Measurements from ENCODE around the gene PTGDR2. TPM values are rescaled to one million over a fixed set of nuclear protein-coding genes. Genes with fewer than 3 reads are reported as not detected.

The PTGDR2 gene
- total RNA-seq, 1 donor from 2014 or later, result 3.0 TPM

DNA sequence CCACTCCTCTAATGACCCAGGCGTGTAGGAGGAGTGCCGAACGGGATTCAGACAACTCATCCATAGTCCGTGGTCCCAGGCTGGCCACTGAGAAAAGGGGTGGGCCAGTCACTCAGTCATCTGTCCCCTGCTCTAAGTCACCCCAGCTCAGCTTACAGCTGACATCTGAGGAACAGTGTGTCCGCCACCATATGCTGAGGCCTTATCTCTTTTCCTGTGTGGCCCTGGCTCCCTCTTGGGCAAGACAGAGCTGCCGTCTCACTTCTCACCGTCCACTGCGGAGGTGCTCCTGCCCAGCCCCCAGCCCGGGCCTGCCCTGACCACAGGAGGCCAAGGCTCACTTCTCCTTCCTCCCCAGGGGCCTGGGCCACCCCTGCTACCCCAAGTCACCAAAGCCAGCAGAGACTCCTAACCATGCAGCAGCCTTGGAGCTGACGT lies 7.0 kb downstream of the PTGDR2 start:
- intact Hi-C loops (cut with DNase I), result no loop called here
- ATAC-seq (ENCODE audit: poor library complexity) (no peak), DNase-seq (no peak)

GRCh38 chr11:60847896-60848295 lies 7.9 kb downstream of the PTGDR2 start:
- DNase-seq (no peak), ATAC-seq (ENCODE audit: poor library complexity) (no peak)
- intact Hi-C loops (cut with DNase I), result no loop called here

GRCh38 chr11:60847281-60847680 lies 8.5 kb downstream of the PTGDR2 start:
- ATAC-seq (ENCODE audit: poor library complexity), result no peak
- intact Hi-C loops (cut with DNase I), result no loop called here
- no peak for DNase-seq

DNA sequence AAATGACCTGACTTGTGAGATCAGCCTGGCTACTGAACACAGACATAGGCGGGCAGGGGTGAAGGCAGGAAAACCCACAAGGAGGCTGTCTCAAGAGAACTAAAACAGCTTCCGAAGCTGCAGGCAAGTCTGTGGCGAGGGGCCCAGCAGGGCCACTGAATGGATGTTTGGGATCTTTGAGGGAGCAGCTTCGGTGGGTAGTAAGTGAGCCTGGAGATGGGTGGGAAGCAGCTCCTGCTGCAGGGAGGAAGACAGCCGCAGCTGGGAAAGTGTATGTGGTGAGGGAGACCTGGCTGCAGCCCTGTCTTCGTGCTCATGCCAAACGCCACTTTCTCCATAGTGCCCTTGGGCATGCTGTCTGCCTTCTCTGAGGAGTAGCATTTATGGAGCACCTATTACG lies 10.4 kb downstream of the PTGDR2 start:
- intact Hi-C loops (cut with DNase I), result no loop called here
- ATAC-seq (ENCODE audit: poor library complexity), result no peak
- DNase-seq, result no peak

GRCh38 chr11:60844870-60845221 lies 10.9 kb downstream of the PTGDR2 start:
- ATAC-seq (ENCODE audit: poor library complexity) (no peak), DNase-seq (no peak)
- intact Hi-C loops (cut with DNase I), result loop anchor here (5.0 kb wide), 1 partner anchor 32 kb away; no protein-coding TSS in a partner anchor

DNA sequence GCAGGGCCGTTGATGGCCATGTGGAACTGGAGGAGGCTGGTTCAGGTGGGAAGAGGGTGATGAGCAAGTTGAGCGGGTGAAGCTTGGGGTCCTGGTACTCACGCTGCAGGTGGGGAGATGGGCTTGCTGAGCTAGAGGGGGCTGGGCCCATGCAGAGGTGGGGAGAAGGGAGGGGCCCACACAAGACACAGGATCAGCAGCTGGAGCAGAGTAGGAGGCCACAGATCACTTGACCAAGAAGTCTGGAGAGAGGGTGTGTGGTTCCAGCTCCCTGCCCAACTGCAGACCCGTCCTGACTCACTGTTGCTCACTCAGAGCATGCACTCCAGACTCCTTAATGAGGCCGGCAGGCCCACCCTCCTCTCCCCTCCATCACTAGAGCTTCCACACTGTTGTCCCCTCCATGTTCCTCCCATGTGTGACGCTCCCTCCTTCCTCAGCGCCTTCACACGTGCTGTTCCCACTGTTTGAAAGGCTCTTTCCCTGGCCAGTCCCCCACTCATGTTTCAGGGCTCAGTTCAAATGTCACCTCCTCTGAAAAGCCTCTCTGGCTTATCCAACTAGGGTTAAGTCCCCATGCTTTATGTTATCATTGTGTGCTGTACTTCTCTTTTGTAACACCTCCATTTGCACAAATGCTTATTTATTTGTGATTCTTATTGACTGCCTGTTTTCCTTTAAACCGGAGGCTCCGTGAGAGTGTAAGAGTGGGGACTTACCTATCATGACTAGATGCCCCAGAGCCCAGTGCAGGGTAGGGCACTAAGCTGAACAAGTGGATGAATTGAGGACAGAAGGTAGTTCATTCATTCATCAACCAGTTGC lies 11.5 kb downstream of the PTGDR2 start:
- no peak for DNase-seq

DNA sequence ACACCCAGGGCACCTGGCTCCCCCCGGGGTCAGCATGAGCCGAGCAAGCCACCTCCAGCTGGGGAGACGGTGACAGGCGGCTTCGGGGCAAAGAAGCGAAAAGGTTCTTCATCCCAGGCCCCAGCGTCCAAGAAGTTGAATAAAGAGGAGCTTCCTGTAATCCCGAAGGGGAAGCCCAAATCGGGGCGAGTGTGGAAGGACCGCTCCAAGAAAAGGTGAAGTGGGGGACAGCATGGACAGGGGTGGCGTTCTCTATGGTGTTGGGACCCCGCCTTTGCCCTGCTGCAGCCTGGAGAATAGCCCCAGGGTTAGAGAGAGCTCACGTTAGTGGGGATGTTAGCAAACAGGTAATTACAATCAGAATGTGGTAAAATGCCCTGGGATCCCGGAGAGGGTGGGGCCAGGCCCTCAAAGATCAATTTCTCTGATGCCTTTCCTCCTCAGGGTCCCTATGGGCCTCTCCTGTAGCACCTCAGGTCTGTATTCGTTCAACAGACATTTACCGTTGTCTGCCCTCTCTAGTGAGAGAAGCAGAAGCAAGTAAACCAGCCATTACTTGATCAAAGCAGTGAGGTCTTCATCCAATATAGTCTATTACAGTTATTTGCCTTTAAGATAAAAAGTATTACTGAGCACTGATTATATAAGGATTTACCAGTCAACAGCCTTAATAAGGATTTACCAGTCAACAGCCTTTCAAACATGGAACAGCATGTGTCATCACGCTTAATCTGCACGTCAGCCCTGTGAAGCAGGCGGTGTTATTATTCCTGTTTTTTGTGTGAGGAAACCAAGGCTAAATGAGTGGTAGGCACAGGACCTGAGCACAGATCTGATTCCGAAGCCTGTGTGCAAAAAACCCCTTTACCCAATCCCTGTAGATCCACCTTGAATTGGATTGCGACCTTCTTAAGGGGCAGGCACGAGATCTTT lies 12.8 kb downstream of the PTGDR2 start:
- no peak for ATAC-seq (ENCODE audit: poor library complexity)
- intact Hi-C loops (cut with DNase I), result loop anchor here (5.0 kb wide), 1 partner anchor 34 kb away; no protein-coding TSS in a partner anchor
- DNase-seq, result no peak

More for the DNA sequence above, 11.5 kb downstream of the PTGDR2 start:
- ATAC-seq (ENCODE audit: poor library complexity), result no peak
- intact Hi-C loops (cut with DNase I), result loop anchor here (5.0 kb wide), 1 partner anchor 33 kb away; no protein-coding TSS in a partner anchor

DNA sequence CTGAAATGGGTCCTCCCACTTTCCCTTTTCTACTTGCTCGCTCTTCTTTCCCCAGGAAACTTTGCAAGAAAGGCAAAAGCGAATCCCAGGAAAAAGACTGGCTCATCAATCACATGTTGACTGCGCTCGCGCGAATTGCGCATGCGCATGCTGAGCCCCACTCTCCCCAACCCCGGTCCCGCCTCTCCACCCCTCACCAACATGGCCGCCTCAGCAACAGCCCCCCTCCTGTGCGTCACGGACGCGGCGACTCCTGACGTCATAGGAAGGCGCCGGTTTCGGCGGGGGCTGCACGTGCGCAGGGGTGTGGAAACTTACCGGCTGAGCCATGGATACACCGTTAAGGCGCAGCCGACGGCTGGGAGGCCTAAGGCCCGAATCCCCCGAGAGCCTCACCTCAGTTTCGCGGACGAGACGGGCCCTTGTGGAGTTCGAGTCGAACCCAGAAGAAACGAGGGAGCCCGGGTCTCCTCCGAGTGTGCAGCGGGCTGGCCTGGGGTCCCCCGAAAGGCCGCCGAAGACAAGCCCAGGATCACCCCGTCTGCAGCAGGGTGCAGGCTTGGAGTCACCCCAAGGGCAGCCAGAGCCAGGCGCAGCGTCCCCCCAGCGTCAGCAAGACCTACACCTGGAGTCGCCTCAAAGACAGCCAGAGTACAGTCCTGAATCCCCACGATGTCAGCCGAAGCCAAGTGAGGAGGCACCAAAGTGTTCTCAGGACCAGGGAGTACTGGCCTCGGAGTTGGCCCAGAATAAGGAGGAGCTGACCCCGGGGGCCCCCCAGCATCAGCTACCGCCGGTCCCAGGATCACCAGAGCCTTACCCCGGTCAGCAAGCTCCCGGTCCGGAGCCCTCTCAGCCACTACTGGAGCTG lies 13.7 kb downstream of the PTGDR2 start, which contains the start of gene CCDC86:
TSS of gene CCDC86 (plus strand) at position 317 of the 871 bp plus-strand sequence. CDS start at position 329, 12 bp downstream.
- intact Hi-C loops (cut with DNase I), result loop anchor here (5.0 kb wide), 1 partner anchor 35 kb away; no protein-coding TSS in a partner anchor

GRCh38 chr11:60840470-60841430 lies 15.0 kb downstream of the PTGDR2 start:
- intact Hi-C loops (cut with DNase I), result loop anchor here (5.0 kb wide), 1 partner anchor 37 kb away; no protein-coding TSS in a partner anchor
- no peak for DNase-seq
- ATAC-seq (ENCODE audit: poor library complexity), result peak; percentile 65

More for the DNA sequence above, 13.7 kb downstream of the PTGDR2 start, which contains the start of gene CCDC86:
- DNase-seq (peak; percentile 98), ATAC-seq (ENCODE audit: poor library complexity) (peak; percentile 97)

- ATAC-seq (ENCODE audit: poor library complexity) (no peak), DNase-seq (no peak)
- intact Hi-C loops (cut with DNase I), result no loop called here
Observed at GRCh38 chr11:60838132-60838531, 17.6 kb downstream of the PTGDR2 start.

GRCh38 chr11:60836866-60837515 lies 18.8 kb downstream of the PTGDR2 start:
- intact Hi-C loops (cut with DNase I), result no loop called here
- DNase-seq, result no peak
- no peak for ATAC-seq (ENCODE audit: poor library complexity)

GRCh38 chr11:60835534-60835846 lies 20.3 kb downstream of the PTGDR2 start:
- peak; percentile 49 for ATAC-seq (ENCODE audit: poor library complexity)
- DNase-seq, result no peak
- intact Hi-C loops (cut with DNase I), result no loop called here

- intact Hi-C loops (cut with DNase I), result loop anchor here (5.0 kb wide), 3 partner anchors 62 to 352 kb away; no protein-coding TSS in a partner anchor
- no peak for ATAC-seq (ENCODE audit: poor library complexity)
- DNase-seq, result no peak
Observed at GRCh38 chr11:60834742-60835533, 20.8 kb downstream of the PTGDR2 start.

GRCh38 chr11:60831501-60832079 lies 24.2 kb downstream of the PTGDR2 start:
- DNase-seq, result no peak
- intact Hi-C loops (cut with DNase I), result loop anchor here (5.0 kb wide), 3 partner anchors 66 to 356 kb away; no protein-coding TSS in a partner anchor

GRCh38 chr11:60831143-60831500 lies 24.6 kb downstream of the PTGDR2 start:
- ATAC-seq (ENCODE audit: poor library complexity) (peak; percentile 96), DNase-seq (peak; percentile 93)
- intact Hi-C loops (cut with DNase I), result loop anchor here (5.0 kb wide), 3 partner anchors 66 to 356 kb away; no protein-coding TSS in a partner anchor

More at GRCh38 chr11:60831501-60832079, 24.2 kb downstream of the PTGDR2 start:
- no peak for ATAC-seq (ENCODE audit: poor library complexity)
